ENCODE measurements around the gene PIP5K1A. TPM values are rescaled to one million over a fixed set of nuclear protein-coding genes. Genes with fewer than 3 reads are reported as not detected.

The PIP5K1A gene
- total RNA-seq (10 to 100 TPM; 76.7 to 77.0 TPM), polyA plus RNA-seq (13.0 TPM)

GRCh38 chr1:151198254-151199127 is at the start of gene PIP5K1A:
Gene PIP5K1A, plus strand, starts transcription at chr1:151198552. Its CDS starts 445 bp downstream, at chr1:151198997.
- peak within 1 kb of the TSS; percentile 95 to 100 (median 98) for H3K4me3 Mint-ChIP-seq
- peak within 1 kb of the TSS; percentile 91 to 99 (median 96) for H3K27ac Mint-ChIP-seq
- peak; percentile 96 to 99 (median 99) for DNase-seq
- no peaks in the 10 kb centered on the region for H3K27me3 ChIP-seq (ENCODE audit: insufficient read depth, low read length, poor library complexity, severe bottlenecking)
- peaks cover 0 to 2% (median 0%) of the 10 kb centered on the region in 5 donors for H3K9me3 Mint-ChIP-seq
- H3K4me1 ChIP-seq (ENCODE audit: insufficient read depth, low read length) = peaks cover 18% of the 10 kb centered on the region
- H3K4me1 Mint-ChIP-seq = peaks cover 36 to 51% (median 44%) of the 10 kb centered on the region in 3 donors
- ChIA-PET POLR2A (interaction anchor here (0.7 to 2.2 kb wide), 2 partner anchors 9 to 56 kb away, joined by 3 to 8 read pairs; partner anchors contain the start of genes PSMD4 and VPS72), CTCF (interaction anchor here (0.9 to 3.4 kb wide), 3 partner anchors 9 to 99 kb away, joined by 3 to 13 read pairs (median 3); partner anchors contain the start of gene VPS72)
- H3K4me3 ChIP-seq (ENCODE audit: low read length) = peak within 1 kb of the TSS; percentile 89
- H3K36me3 ChIP-seq (ENCODE audit: insufficient read depth, low read length) = no peaks in the 10 kb centered on the region
- H3K27ac ChIP-seq (ENCODE audit: low read depth, low read length) = peak within 1 kb of the TSS; percentile 85
- H3K36me3 Mint-ChIP-seq = peaks cover 0 to 30% (median 5%) of the 10 kb centered on the region in 3 donors
- peaks cover 5 to 8% of the 10 kb centered on the region in 2 donors for H3K27me3 Mint-ChIP-seq
- H3K9me3 ChIP-seq (ENCODE audit: low read length) = no peaks in the 10 kb centered on the region

- CTCF ChIA-PET = interaction anchor here (0.7 to 5.2 kb wide), 23 partner anchors 9 to 184 kb away, joined by 3 to 90 read pairs (median 5); partner anchors contain the start of genes C1orf56, CDC42SE1, GABPB2 and LYSMD1
- H3K9me3 Mint-ChIP-seq = no peaks in the 10 kb centered on the region
- Histone ChIP-seq H3K4me1 (ENCODE audit: insufficient read depth, low read length) (peaks cover 39% of the 10 kb centered on the region), H3K9me3 (ENCODE audit: low read length) (no peaks in the 10 kb centered on the region), H3K27me3 (ENCODE audit: insufficient read depth, low read length, poor library complexity, severe bottlenecking) (no peaks in the 10 kb centered on the region), H3K36me3 (ENCODE audit: insufficient read depth, low read length) (peaks cover 14% of the 10 kb centered on the region), H3K27ac (ENCODE audit: low read depth, low read length) (peak within 1 kb of the TSS; percentile 49), H3K4me3 (ENCODE audit: low read length) (peak within 1 kb of the TSS; percentile 87)
- H3K36me3 Mint-ChIP-seq = peaks cover 2 to 37% (median 7%) of the 10 kb centered on the region in 3 donors
- no peaks in the 10 kb centered on the region for H3K27me3 Mint-ChIP-seq
- peaks cover 42 to 59% (median 52%) of the 10 kb centered on the region in 3 donors for H3K4me1 Mint-ChIP-seq
- peak; percentile 51 to 78 (median 65) for DNase-seq
- peak within 1 kb of the TSS; percentile 97 to 100 (median 99) for H3K4me3 Mint-ChIP-seq
- POLR2A ChIA-PET = interaction anchor here (0.6 to 1.8 kb wide), 6 partner anchors 9 to 135 kb away, joined by 4 to 8 read pairs (median 6); partner anchors contain the start of genes CDC42SE1, LYSMD1, SCNM1 and SEMA6C
- peak within 1 kb of the TSS; percentile 82 to 98 (median 95) for H3K27ac Mint-ChIP-seq
Measured at GRCh38 chr1:151156515-151156819, 41.9 kb upstream of the PIP5K1A start, which contains the start of gene TNFAIP8L2. Gene TNFAIP8L2, plus strand, starts transcription at chr1:151156649. Its CDS starts 2,049 bp downstream, at chr1:151158698.

GRCh38 chr1:151157067-151157531 is 41.3 kb upstream of the PIP5K1A start:
- ChIA-PET POLR2A (interaction anchor here (0.6 to 1.8 kb wide), 9 partner anchors 9 to 860 kb away, joined by 4 to 8 read pairs (median 5); partner anchors contain the start of genes CDC42SE1, LYSMD1, SCNM1 and SEMA6C), CTCF (interaction anchor here (0.7 to 5.2 kb wide), 24 partner anchors 9 to 184 kb away, joined by 3 to 90 read pairs (median 5); partner anchors contain the start of genes C1orf56, CDC42SE1, GABPB2 and LYSMD1)
- H3K9me3 ChIP-seq (ENCODE audit: low read length) = no peaks in the 10 kb centered on the region
- H3K36me3 ChIP-seq (ENCODE audit: insufficient read depth, low read length) = peaks cover 14% of the 10 kb centered on the region
- peak overlapping the region; percentile 97 to 100 (median 99) for H3K4me3 Mint-ChIP-seq
- peak in 4 of 5 donors; percentile 48 to 71 (median 65) for DNase-seq
- H3K27me3 ChIP-seq (ENCODE audit: insufficient read depth, low read length, poor library complexity, severe bottlenecking) = no peaks in the 10 kb centered on the region
- no peaks in the 10 kb centered on the region for H3K27me3 Mint-ChIP-seq
- H3K9me3 Mint-ChIP-seq = no peaks in the 10 kb centered on the region
- peak overlapping the region; percentile 49 for H3K27ac ChIP-seq (ENCODE audit: low read depth, low read length)
- peaks cover 48 to 65% (median 58%) of the 10 kb centered on the region in 3 donors for H3K4me1 Mint-ChIP-seq
- H3K4me3 ChIP-seq (ENCODE audit: low read length) = peak overlapping the region; percentile 87
- peaks cover 2 to 43% (median 7%) of the 10 kb centered on the region in 3 donors for H3K36me3 Mint-ChIP-seq
- H3K4me1 ChIP-seq (ENCODE audit: insufficient read depth, low read length) = peaks cover 45% of the 10 kb centered on the region
- peak overlapping the region; percentile 82 to 98 (median 95) for H3K27ac Mint-ChIP-seq

- Mint-ChIP-seq H3K27ac (peak overlapping the region; percentile 82 to 96 (median 92)), H3K27me3 (no peaks in the 10 kb centered on the region), H3K4me1 (peaks cover 56 to 75% (median 69%) of the 10 kb centered on the region in 3 donors), H3K4me3 (peak overlapping the region; percentile 97 to 100 (median 99)), H3K36me3 (peaks cover 2 to 47% (median 7%) of the 10 kb centered on the region in 3 donors), H3K9me3 (no peaks in the 10 kb centered on the region)
- H3K27ac ChIP-seq (ENCODE audit: low read depth, low read length) = no peak overlapping the region
- peaks cover 53% of the 10 kb centered on the region for H3K4me1 ChIP-seq (ENCODE audit: insufficient read depth, low read length)
- peaks cover 14% of the 10 kb centered on the region for H3K36me3 ChIP-seq (ENCODE audit: insufficient read depth, low read length)
- CTCF ChIA-PET = interaction anchor here (0.7 to 5.2 kb wide), 5 partner anchors 9 to 133 kb away, joined by 3 to 90 read pairs (median 3); no protein-coding TSS in a partner anchor
- H3K27me3 ChIP-seq (ENCODE audit: insufficient read depth, low read length, poor library complexity, severe bottlenecking) = no peaks in the 10 kb centered on the region
- peak in 1 of 5 donors; percentile 23 for DNase-seq
- peak overlapping the region; percentile 87 for H3K4me3 ChIP-seq (ENCODE audit: low read length)
- POLR2A ChIA-PET = interaction anchor here (0.7 to 1.8 kb wide), 2 partner anchors 27 to 87 kb away, joined by 6 to 7 read pairs; no protein-coding TSS in a partner anchor
- H3K9me3 ChIP-seq (ENCODE audit: low read length) = no peaks in the 10 kb centered on the region
Measured at GRCh38 chr1:151158326-151158725, 40.0 kb upstream of the PIP5K1A start.

- no peaks in the 10 kb centered on the region for H3K9me3 Mint-ChIP-seq
- peak overlapping the region; percentile 43 to 100 (median 99) for H3K4me3 Mint-ChIP-seq
- Histone ChIP-seq H3K27me3 (ENCODE audit: insufficient read depth, low read length, poor library complexity, severe bottlenecking) (no peaks in the 10 kb centered on the region), H3K4me1 (ENCODE audit: insufficient read depth, low read length) (peaks cover 53% of the 10 kb centered on the region), H3K9me3 (ENCODE audit: low read length) (no peaks in the 10 kb centered on the region), H3K36me3 (ENCODE audit: insufficient read depth, low read length) (peaks cover 14% of the 10 kb centered on the region), H3K4me3 (ENCODE audit: low read length) (peak overlapping the region; percentile 87), H3K27ac (ENCODE audit: low read depth, low read length) (no peak overlapping the region)
- CTCF ChIA-PET = interaction anchor here (1.5 to 5.2 kb wide), 4 partner anchors 23 to 134 kb away, joined by 3 to 90 read pairs (median 28); no protein-coding TSS in a partner anchor
- H3K4me1 Mint-ChIP-seq = peaks cover 56 to 75% (median 69%) of the 10 kb centered on the region in 3 donors
- peaks cover 2 to 47% (median 7%) of the 10 kb centered on the region in 3 donors for H3K36me3 Mint-ChIP-seq
- no peaks in the 10 kb centered on the region for H3K27me3 Mint-ChIP-seq
- H3K27ac Mint-ChIP-seq = peak overlapping the region in 7 of 8 donors; percentile 77 to 96 (median 90)
- POLR2A ChIA-PET = interaction anchor here (1.0 to 1.4 kb wide), 2 partner anchors 31 to 95 kb away, joined by 3 to 4 read pairs; partner anchors contain the start of genes PSMD4 and VPS72
- DNase-seq = no peak
Measured at GRCh38 chr1:151158751-151159251, 39.6 kb upstream of the PIP5K1A start.

- H3K4me3 ChIP-seq (ENCODE audit: low read length) = peak overlapping the region; percentile 87
- Mint-ChIP-seq H3K27ac (peak overlapping the region; percentile 30 to 96 (median 80)), H3K36me3 (peaks cover 2 to 52% (median 7%) of the 10 kb centered on the region in 3 donors), H3K27me3 (no peaks in the 10 kb centered on the region), H3K9me3 (no peaks in the 10 kb centered on the region), H3K4me1 (peaks cover 59 to 80% (median 73%) of the 10 kb centered on the region in 3 donors), H3K4me3 (peak overlapping the region; percentile 39 to 100 (median 56))
- no peak overlapping the region for H3K27ac ChIP-seq (ENCODE audit: low read depth, low read length)
- ChIA-PET POLR2A (interaction anchor here (1.0 to 1.4 kb wide), 2 partner anchors 31 to 95 kb away, joined by 3 to 4 read pairs; partner anchors contain the start of genes PSMD4 and VPS72), CTCF (interaction anchor here (1.5 to 5.0 kb wide), 3 partner anchors 24 to 135 kb away, joined by 3 to 90 read pairs (median 8); no protein-coding TSS in a partner anchor)
- H3K36me3 ChIP-seq (ENCODE audit: insufficient read depth, low read length) = peaks cover 14% of the 10 kb centered on the region
- no peaks in the 10 kb centered on the region for H3K27me3 ChIP-seq (ENCODE audit: insufficient read depth, low read length, poor library complexity, severe bottlenecking)
- no peaks in the 10 kb centered on the region for H3K9me3 ChIP-seq (ENCODE audit: low read length)
- peaks cover 53% of the 10 kb centered on the region for H3K4me1 ChIP-seq (ENCODE audit: insufficient read depth, low read length)
- no peak for DNase-seq
Measured at GRCh38 chr1:151159373-151159772, 39.0 kb upstream of the PIP5K1A start.

Measured in CD8-positive, alpha-beta memory T cell (primary cell).